ENCODE results near the gene MGAT1.

MGAT1 gene

DNA sequence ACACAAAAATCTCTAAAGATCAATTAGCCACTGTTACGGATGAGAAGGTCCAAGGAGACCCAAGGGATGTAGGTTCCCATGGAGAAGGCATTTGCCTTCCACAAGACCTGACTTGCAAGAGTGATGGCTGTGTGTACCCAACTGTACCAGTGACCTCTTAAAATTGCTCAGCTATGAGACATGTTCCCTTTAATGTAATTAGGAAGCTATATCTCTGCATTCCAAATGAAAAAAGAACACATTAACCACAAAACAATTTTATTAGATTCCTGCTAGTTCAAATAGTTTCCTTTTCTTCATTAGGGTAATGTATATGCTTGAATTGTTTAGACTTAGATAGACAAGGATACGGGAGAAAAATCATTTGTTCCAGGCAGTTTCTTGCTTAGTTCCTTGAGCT, 66.1 kb downstream of the MGAT1 start:
- ATAC-seq: no peak
- TF ChIP-seq ZNF8 (CRISPR knock-in tag; IDR thresholded peaks at IDR 0.05): no peak
- TF ChIP-seq ISL1 (CRISPR knock-in tag; IDR thresholded peaks at IDR 0.05): peak; percentile 80
- TF ChIP-seq CSDC2 (CRISPR knock-in tag; IDR thresholded peaks at IDR 0.05): 0 out of 2 replicates have a peak, but pooled peaks have one; percentile 41
- TF ChIP-seq, protein P1, sequence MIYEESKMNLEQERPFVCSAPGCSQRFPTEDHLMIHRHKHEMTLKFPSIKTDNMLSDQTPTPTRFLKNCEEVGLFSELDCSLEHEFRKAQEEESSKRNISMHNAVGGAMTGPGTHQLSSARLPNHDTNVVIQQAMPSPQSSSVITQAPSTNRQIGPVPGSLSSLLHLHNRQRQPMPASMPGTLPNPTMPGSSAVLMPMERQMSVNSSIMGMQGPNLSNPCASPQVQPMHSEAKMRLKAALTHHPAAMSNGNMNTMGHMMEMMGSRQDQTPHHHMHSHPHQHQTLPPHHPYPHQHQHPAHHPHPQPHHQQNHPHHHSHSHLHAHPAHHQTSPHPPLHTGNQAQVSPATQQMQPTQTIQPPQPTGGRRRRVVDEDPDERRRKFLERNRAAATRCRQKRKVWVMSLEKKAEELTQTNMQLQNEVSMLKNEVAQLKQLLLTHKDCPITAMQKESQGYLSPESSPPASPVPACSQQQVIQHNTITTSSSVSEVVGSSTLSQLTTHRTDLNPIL (CRISPR knock-in tag; IDR thresholded peaks at IDR 0.05; ENCODE audit: low read depth): 0 out of 2 replicates have a peak, but pooled peaks have one; percentile 35
- no peak for TF ChIP-seq OSR1 (CRISPR knock-in tag; IDR thresholded peaks at IDR 0.05)
